Measurements from ENCODE around the gene CDC25C.

Gene CDC25C

DNA sequence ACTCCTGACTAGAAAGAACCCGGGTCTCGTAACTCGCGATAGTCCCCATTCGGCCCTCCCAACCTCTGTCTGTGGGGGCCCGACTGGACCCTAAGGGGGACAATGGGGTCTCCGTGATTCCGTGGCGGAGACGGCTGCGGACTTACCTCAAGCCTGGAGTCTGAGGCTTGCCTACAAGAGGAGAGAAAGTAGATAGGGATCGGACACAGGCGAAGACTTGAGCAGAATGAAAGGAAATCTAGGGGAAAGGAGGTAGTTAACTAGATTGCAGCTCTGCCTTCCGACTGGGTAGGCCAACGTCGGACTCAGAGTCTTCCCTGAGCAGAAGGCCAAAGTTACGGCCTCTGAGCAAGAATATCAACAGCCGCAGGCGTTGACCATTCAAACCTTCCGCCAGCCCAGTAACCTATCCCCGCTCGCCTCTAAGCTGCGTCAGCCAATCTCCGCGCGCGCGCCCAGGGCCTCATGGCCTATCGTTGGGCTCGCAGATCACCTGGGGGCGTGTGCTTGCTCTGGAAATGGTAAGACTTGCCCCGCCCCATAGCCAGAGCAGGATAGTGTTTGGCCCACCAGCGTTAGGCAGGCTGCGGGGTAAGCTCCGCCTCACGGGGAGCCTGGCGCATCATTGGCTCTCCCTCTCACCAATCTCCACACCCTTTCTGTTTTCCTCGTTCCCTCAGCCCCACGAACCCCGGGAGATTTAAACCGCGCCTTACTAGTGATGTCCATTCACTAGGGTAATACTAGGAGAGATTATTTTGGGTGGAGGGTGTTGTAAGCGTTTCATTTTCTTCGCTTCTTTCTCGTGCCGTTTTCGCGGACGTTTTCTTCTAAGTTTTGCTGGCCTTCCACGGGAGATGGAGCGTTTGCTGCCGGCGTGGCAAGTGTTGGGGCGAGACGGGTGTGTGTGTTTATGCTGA lies at the start of gene CDC25C:
Gene CDC25C (minus strand): TSS at position 356 of the 920 bp plus-strand sequence. CDS start 624 bp downstream, outside the sequence.
- peak; percentile 81 for FAIRE-seq

DNA sequence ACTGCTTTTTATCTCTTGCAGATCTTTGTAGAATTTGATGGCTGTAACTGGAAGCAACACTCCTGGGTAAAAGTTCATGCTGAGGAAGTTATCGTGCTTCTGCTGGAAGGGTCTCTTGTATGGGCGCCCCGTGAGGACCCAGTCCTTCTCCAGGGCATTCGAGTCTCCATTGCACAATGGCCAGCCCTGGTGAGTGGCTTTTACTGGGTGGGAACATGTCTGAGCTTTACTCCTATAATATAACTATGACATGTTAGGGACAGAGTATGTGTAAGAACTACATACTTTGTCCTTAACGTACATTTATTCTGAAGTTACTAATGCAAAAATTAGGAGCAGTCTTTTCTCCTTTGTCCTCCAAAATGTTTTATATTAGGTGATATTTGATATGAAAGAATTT lies 41.0 kb upstream of the CDC25C start:
- FAIRE-seq = no peak

DNA sequence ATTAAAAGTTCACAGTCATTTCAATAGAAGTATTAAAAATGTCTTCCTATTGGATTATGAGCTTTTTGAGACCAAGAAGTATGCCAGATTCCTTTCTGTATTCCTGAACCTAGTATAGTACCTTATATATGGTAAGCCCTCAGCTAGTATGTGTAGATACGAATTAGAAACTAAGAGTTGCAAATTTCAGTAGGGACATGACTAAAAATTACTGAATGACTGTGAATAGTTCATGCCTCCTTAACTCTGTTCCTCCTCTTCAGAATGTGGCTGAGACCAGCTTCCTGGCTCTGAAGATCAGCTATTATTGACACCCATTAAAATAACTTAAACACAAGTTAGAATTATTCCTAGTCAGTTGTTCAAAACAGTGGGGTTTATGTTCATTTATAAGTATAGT lies 40.6 kb upstream of the CDC25C start:
- FAIRE-seq = no peak

DNA sequence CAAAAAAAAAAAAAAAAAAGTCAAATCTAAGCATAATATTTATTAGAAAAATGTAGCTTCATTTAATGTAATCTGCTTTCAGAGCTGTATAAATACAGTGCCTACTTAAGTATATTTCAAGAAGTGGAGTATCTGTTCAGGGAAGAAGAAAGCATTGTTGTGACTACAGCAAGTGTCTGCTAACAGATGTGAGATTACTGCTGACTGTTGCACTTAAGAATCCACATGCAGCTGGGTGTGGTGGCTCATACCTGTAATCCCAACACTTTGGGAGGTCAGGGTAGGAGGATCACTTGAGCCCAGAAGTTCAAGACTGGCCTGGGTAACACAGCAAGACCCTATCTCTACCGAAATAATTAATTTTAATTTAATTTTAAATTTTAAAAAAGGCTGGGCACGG lies 39.9 kb upstream of the CDC25C start:
- no peak for FAIRE-seq

DNA sequence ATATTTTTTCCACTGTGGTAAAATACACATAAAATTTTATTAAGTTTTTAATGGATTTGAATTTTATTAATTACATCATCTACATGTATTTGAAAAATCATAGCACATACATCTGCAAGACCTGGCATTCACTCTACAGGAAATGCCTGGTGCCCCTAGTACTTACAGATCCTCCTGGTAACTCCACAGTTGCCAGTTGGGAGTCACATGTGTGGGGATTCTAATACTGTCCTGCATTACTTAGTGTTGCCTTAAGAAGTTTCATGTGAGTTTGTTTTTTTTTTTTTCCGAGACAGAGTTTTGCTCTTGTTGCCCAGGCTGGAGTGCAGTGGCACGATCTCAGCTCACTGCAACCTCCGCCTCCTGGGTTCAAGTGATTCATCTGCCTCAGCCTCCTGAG lies 38.9 kb upstream of the CDC25C start:
- FAIRE-seq = no peak

DNA sequence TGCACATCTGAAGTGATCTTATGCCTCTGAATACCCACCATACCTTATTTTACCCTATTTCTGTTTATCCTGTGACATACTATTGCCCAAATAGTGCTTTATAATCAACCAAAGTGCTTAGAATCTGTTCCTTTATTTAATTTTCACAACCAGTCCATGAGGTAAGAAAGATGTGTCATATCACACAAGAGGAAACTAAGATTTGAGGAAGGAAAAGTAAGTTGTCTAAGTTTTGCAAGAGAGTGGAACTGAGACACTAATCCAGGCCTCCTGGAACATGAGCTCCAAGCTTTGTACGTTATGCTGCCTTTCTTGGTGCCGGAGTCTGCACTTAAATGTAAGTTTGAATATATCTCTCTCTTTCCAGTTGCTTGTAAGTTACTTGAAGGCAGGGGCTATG lies 38.1 kb upstream of the CDC25C start:
- FAIRE-seq = no peak

DNA sequence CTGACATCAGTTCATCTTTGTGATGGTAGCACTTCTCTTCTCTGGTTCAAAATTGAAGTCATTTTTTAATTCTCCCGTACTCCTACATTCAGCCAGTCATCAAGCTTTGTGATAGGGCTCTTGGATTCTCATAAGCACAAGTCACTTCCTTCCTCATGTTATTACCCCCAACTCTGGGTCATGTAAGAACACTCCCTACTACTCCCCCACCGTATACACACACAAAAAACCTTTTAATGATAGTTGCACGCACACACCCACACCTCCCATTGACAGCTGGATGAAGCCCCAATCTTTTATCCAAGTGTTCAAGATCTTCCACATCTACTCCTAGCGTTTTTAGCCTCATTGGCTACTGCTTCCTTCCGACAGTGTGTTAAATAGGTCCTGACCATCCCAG lies 37.7 kb upstream of the CDC25C start:
- FAIRE-seq = no peak

DNA sequence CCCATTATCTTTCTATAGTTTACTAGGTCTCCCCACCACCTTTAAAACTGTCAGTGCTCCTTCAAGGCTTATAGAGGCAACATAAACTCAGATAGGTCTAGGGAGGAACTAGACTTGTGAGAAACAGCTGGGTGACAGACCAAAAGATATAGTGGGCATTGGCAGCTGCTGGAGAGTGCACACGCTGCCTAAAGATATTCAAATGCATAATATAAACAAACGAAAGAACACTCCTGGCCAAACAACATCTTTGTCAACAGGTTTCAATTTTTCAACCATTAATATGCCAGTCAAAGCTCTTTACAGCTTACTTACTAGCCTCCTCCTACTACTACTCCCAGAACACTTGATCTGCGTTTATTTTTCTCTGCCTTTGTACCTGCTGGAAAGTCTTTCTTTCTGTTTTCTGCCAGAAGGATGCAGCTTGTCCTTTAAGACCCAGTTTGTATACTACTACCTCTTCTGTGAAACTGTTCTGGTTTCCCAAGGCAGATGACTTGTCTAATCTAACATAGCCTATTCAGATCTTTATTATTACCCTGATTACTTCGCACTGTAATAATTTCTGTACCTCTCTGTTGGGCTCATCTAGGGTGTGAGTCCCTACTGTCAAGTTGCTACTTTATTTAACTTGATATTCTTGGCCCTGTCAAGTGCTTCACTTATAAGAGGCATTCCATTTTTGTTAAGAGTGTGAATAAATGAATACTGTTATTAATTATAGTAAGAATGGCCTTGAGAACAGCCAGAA lies 35.2 kb upstream of the CDC25C start:
- no peak for FAIRE-seq

DNA sequence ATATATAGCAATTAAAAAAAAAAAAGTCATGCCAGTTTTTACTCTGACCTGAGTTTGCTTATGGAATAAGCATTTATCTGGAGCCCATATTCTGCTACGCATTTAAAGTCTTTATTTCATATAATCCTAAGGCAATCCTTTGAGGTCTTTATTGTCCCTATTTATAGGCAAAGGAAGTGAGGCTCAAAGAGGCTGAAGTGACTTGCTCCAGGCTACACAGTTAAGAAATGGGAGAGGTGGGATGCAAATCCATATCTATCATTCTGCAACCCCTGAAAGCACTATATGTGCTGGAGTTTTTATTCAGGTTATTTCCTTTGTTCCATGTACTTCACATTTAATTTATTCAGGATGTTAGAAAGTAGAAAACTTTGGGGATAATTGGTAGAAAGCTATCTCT lies 33.0 kb upstream of the CDC25C start:
- FAIRE-seq = peak; percentile 13

DNA sequence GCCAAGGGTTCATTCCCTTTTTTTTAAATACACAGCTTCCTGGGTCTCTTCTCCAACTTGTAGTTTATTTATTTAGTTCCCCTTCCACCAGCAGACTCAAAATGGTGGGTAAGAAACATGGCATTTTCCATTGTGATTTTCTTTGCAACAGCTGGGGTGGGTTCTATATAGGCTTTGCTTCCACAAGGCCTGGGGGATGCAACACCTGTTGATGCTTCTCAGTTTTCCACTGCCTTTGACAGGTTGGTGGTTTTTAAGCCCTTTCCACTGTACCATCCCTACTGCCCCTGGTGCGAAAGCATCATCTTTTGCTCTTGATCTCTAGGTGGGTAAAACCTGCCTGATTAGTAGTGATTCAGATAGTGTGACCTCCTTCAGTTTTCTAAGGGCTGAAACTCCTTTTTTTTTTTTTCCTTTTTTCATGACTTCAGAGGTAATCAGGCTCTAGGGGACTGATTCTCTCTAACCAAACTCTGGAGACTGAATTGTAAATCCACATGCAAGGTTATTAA lies 29.4 kb upstream of the CDC25C start:
- no peak for FAIRE-seq

DNA sequence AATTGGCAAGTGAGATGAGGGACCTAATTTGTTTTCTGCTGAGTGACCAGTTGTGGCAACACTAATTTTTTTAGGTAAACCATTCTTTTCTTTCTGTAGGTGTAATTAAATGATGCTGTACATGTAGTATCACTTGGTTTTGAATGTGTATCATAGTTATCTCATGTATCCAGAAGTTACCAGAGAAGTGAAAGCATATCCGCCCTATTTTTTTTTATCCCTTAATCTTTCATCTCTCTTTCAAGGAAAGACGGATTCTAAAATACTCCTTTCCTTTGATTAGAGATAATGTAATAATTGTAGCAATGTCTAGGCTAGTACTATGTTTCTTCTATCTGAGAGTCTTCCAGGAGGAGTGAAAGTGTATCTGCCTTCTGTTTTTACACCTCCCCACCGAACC lies 28.0 kb upstream of the CDC25C start:
- FAIRE-seq = no peak

DNA sequence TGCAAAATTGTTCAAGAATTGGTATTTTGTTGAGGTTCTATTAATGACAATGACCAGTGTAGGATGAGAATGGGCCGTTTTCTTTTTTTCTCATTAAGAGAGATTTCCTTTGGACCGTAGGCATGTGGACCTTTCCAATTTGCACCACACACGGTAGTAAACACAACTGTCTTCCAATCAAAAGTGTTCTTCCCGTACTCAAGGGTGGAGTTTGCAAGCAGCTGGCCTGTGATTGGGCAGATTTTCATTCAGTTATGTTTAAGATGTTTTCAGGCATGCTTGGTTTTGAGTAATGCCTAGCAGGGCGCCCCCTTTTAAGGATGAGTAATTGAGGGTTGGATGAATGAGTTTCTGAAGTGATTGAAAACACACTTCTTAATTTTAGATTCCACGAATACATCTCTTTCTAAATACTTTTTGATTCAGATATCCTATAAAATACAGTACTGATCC lies 23.3 kb upstream of the CDC25C start:
- peak; percentile 9 for FAIRE-seq

DNA sequence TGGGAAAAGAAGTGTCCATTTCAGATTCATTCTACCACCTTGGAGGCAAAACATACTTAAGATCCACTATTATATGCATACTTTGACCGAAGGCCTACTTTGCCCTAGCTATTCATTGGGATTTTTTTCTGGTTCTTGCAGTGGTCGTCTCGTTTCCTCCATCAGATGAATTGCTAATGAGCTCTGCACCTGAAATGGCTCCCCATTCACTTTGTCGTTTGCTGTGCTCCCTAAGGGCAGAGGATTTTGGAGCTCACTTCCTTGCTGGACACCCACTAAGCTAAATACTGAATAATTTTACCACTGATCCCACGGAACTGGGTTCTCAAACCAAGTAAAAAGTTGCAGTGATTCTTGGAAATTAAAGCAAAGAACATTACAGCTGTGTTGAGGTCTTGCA lies 22.8 kb upstream of the CDC25C start:
- no peak for FAIRE-seq

DNA sequence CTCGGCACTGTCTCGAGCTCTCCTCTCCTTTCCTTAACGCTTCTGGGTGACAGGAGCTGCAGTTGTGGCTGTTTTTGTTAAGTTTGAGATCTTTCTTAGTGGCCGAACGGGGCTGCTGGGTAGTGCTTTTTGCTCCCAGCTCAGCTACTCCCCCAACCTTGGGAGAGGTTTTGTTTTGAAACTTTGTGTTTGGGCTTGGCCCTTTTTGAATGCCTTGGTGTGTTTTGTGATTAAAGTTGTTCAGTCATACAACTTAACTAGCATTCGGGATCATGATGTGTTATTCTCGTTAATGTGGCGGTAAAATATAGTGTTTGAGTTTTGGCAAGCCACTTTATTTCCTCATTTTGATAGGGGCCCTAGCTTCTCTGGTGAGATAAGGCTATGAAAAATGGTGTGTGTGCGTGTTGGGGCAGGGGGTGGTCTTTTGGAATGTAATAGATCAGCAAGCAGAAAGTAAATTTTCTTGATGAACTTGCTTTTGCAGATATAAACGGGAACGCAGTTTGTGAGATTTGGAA lies 22.0 kb upstream of the CDC25C start:
- no peak for FAIRE-seq

DNA sequence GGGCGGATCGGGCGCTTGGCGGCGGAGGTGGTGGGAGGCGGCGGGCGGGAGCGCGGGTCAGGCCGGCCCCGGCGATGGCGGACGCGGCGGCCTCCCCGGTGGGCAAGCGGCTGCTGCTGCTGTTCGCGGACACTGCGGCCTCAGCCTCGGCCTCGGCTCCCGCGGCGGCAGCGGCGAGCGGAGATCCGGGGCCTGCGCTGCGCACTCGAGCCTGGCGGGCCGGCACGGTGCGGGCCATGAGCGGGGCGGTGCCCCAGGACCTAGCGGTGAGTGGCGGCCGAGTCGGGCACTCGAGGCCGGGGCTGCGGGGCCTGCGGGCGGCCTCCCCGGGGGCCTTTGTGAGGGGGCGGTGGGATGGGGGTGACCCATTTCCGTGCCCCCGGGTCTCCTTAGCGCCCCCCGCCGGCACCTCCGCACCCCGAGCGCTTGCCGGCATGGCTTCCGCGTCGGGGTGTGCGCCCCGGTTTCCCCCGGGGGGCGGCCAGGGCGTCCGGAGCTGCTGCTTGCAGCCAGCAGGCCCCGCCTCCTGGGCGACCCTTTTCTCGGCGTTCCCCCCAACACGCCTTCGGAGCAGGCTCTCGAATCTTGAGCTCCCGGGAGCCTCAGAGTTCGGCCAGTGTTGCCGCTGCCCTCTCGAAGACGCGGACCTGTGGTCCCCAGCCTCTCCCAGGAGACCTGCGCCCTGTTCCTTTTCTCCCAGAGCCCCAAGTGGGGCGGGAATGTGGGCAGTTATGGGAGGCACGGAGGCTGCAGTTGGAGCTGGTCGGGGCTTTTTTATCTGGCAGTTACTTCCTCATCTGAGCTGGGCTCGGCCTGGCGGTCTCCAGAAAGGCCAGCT lies 21.3 kb upstream of the CDC25C start:
- FAIRE-seq = no peak

DNA sequence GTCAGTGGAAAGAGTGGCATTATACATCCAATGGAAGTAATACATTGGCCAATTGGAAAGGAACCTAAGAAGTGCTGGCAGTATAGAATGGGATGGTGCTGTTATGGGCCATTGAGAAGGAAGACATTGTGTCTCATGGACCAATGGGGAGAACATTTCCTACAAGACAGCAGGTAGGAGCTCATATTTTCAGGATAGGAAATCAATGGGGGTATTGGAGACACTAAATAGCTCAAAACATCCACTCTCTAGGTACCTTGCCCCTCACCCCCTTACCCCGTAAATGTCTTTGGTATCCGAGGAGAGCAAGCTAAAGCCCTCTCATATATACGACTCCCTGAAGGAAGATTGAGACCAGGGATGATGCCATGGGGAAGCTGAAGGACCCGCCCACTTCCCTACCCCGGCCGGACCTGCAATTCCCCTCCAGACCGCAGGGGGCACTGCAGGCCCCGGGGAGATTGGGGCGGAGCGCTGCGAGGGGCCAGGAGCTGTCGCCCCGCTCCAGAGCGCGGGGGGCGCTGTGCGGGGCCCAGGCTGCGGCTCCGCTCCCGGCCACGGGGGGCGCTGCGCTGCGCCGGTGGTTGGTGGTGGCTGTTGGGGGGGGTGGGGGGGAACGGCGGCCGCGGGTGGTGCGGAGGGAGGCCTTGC lies 20.6 kb upstream of the CDC25C start, which contains the start of gene KDM3B:
Gene KDM3B (plus strand): TSS at position 615 of the 651 bp plus-strand sequence. CDS start 111 bp downstream, outside the sequence.
- FAIRE-seq = no peak

DNA sequence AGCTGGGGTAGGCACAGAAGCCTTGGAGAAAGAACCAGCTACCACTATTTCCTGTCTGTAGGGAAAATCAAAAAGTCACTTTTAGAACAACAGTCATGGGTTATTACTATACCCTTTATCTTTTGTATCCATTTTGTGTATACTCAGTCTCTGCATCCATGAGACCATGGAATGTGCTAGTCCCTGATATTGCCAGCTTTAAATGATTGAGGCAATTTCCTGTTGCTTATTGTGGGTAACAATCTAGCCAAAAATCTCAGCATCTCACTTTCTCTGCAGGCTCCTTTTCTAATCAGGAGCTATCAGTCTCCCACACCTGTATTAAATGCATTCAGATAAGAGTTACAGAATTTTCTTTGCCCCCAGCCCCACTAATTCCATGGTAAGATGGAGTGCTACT lies 19.9 kb upstream of the CDC25C start:
- no peak for FAIRE-seq

DNA sequence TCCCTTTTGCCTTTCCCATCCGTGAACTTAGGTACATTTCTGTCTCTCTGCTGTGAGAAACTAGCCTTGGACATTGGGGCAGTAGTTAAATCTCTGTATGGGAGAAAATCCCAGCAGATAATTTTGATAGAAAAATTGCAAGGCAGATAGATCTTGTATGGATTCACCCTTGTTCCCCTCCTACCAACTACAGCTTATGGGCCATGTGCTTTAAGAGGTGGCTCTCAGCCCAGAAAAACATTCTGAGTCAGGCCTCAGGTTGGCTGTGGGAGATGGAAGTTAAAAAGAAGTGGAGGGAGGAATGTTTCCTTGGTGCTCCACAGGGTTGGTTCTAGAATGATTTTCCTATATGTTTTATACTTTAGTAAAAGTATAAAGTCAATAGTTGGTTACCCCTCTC lies 19.5 kb upstream of the CDC25C start:
- no peak for FAIRE-seq

DNA sequence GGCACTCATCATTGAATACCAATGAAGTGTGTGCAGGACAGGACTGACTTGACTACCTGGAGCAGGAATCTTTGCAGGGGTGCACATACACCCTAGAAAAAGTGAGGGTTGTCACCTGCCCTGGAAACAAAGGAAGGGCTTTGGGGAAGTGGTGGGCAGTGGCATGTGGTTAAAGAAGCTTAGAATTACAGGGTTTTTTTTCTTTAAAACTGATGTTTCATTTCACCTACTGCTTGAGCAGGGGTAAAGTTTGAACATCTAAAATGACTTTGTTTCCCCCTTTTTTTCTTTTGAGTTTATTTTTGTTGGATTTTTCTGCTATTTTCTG lies 18.9 kb upstream of the CDC25C start:
- no peak for FAIRE-seq

DNA sequence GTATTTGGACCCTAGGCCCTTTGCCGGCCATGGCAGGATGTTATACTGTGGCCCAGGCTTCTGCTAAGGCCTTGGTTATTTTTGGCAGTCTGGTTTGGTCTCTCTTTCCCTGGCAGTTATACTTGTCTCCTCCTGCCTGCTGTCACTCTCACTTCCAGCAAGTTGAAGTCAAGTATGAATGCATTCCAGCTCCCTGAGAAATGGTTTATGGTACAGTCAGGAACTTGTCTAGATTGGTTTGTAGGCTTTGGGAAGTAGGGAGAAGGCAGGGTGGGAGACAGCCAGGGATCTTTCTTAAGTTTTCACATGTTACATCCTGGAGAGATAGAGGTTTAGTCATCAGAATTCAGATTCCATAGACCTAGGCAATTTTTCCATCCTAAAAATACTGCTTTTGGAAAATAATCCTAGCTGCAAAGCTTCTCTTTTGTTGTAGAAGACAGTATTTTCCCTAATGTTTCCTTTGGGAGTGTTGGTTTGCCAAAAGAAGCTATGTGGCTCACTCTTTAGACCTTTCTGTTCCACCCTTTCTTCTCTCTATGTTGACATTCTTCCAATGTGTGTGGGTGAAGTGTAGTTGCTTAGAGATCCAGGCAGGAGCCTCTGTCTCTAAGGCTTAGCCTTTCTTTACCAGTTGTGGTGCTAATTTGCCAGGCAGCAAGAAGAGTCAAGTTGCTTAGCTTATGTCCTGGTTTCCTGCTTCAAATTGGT lies 18.4 kb upstream of the CDC25C start:
- no peak for FAIRE-seq

DNA sequence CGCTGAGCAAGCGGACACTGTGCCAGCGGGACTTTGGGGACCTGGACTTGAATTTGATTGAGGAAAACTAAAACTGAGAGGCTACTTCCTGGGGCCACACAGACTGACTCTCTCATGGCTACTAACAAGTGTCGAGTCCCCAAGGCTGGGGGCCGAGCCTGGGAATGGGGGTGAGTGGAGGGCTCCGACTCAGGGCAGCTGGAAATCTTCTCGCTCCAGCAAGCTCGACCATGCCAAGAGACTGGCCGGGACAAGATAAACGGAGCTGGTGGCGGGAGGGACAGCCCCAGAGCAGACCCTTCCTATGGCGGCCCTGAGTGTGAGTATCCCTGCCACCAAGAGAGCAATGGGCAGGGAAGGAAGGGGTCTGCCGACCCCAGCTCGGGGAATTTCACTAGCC lies 15.3 kb upstream of the CDC25C start:
- FAIRE-seq = no peak

All from islet of Langerhans (tissue), 1 donor.